ENCODE results near the gene VPS8. TPM values are rescaled to one million over a fixed set of nuclear protein-coding genes. Genes with fewer than 3 reads are reported as not detected.

VPS8 gene
- total and polyA plus RNA-seq, 2 of the 13 experiments (the other 11 are each of a cell fraction or from before 2014, with no cell fraction given) = 14.2 to 35.1 TPM

- TF ChIP-seq PRPF4 (IDR thresholded peaks at IDR 0.05; ENCODE audit: low read depth, low read length, poor library complexity, severe bottlenecking) = no peak
- TF ChIP-seq BRD4 (CRISPR knock-in tag; IDR thresholded peaks at IDR 0.05) = no peak
- no peak for TF ChIP-seq ZNF17 (CRISPR knock-in tag; IDR thresholded peaks at IDR 0.05)
- TF ChIP-seq TAF1 (CRISPR knock-in tag; IDR thresholded peaks at IDR 0.05) = no peak
- no peak for TF ChIP-seq FOXP1 (IDR thresholded peaks at IDR 0.05)
- TF ChIP-seq FOXP1 (CRISPR knock-in tag; IDR thresholded peaks at IDR 0.05) = no peak
- no peak for TF ChIP-seq HINFP (CRISPR knock-in tag; IDR thresholded peaks at IDR 0.05; ENCODE audit: low read depth)
- no peak for TF ChIP-seq NKX3-1 (CRISPR knock-in tag; IDR thresholded peaks at IDR 0.05)
- no peak for TF ChIP-seq MATR3 (CRISPR knock-in tag; IDR thresholded peaks at IDR 0.05)
- TF ChIP-seq ATM (IDR thresholded peaks at IDR 0.05; ENCODE audit: borderline replicate concordance) = no peak
- no peak for TF ChIP-seq HBP1 (CRISPR knock-in tag; IDR thresholded peaks at IDR 0.05; ENCODE audit: low read depth)
These were observed 30.2 kb upstream of the VPS8 start (continued) for GRCh38 chr3:184781801-184782200.

- H3K9me3 ChIP-seq (ENCODE audit: low read length) = no peaks in the 10 kb centered on the region
- H3K36me3 ChIP-seq (replicated peaks in 1 of 2; ENCODE audit: control insufficient read depth in 1 of 2, insufficient read depth in 2 of 2, low read length in 2 of 2) = no peaks in the 10 kb centered on the region
- H3K9ac ChIP-seq (ENCODE audit: insufficient read depth, low read depth, low read length) = no peak overlapping the region
- no peak overlapping the region for H3K4me2 ChIP-seq (ENCODE audit: low read depth, low read length)
- 52% methylated on average over 7 of the region's 7 CpGs for WGBS (ENCODE audit: low lambda C conversion rate)
- in situ Hi-C loops (cut with HindIII; ENCODE audit: extremely low pct_ligation_motif_present, low pct_unique_long_range_greater_than_20kb) (no loop called here), intact Hi-C loops (cut with micrococcal nuclease; ENCODE audit: unreplicated experiment) (no loop called here)
- H3K27ac ChIP-seq (ENCODE audit: extremely low read length, insufficient read depth, low read length) = no peak overlapping the region
- H3K27me3 ChIP-seq (ENCODE audit: control insufficient read depth in 1 of 2, insufficient read depth in 2 of 2, low read length in 2 of 2) = peaks cover 2 to 39% of the 10 kb centered on the region in 2 experiments
- H2AFZ ChIP-seq (ENCODE audit: low read length) = no peak overlapping the region
- H4K20me1 ChIP-seq (ENCODE audit: insufficient read depth, low read length) = no peaks in the 10 kb centered on the region
- ATAC-seq (no peak), FAIRE-seq (no peak), DNase-seq (ENCODE audit: low spot score) (no peak)
- no peaks in the 10 kb centered on the region for H3K79me2 ChIP-seq (ENCODE audit: insufficient read depth, low read length)
- no TSS peak for BruUV-seq (replicated peaks)
- no peak overlapping the region for H3K4me3 ChIP-seq (replicated peaks in 1 of 3; ENCODE audit: insufficient read depth in 1 of 3, low read depth in 2 of 3, low read length in 3 of 3)
- H3K4me1 ChIP-seq (ENCODE audit: insufficient read depth, low read length) = peaks cover 5% of the 10 kb centered on the region; the same call in 1 of the 2 replicates
- POLR2A ChIA-PET = no interaction called here
- CTCF ChIA-PET (ENCODE audit: low intra/inter-chr PET ratio, low total read pairs) = no interaction called here
- no peak for TF ChIP-seq ZNF30 (CRISPR knock-in tag; IDR thresholded peaks at IDR 0.05)
- no peak for TF ChIP-seq JDP2 (CRISPR knock-in tag; IDR thresholded peaks at IDR 0.05; ENCODE audit: borderline replicate concordance)
- TF ChIP-seq ZNF225 (CRISPR knock-in tag; IDR thresholded peaks at IDR 0.05) = no peak
- no peak for TF ChIP-seq ZNF670 (CRISPR knock-in tag; IDR thresholded peaks at IDR 0.05; ENCODE audit: borderline replicate concordance)
- TF ChIP-seq ZNF362 (CRISPR knock-in tag; IDR thresholded peaks at IDR 0.05; ENCODE audit: borderline replicate concordance) = no peak
- no peak for TF ChIP-seq HBP1 (CRISPR knock-in tag; IDR thresholded peaks at IDR 0.05; ENCODE audit: low read depth)
- no peak for TF ChIP-seq HOMEZ (CRISPR knock-in tag; IDR thresholded peaks at IDR 0.05; ENCODE audit: low read depth)
These were observed 28.6 kb upstream of the VPS8 start for GRCh38 chr3:184783319-184783718.

Data from HepG2 (cell line).